ENCODE measurements around the gene SND1.

Gene SND1

DNA sequence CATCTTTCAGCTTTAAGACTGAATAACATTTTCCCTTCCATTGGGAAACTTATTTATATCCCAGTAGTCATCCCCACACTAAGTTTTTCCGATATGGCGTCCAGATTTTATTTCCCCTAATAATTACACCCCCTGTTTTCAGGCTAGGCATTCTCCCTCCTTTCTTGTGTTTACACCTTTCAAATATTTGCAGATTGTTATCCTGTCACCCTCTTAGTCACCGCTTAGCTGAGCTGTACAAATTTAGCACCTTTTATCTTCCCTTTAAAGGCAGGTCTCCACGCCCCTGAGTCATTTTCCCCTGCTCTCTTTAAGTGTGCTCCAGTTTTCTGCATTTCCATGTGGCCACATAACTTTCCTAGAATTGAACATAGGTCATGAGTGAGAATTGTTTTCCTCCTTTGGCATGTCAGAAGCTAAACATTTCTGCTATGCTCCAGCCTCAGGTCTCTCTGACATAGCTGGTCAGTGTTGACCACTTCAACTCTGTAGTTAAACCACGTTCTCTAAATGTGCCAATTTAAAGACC is 331.9 kb downstream of the SND1 start:
- no peak overlapping the region for H3K4me3 ChIP-seq (ENCODE audit: low read depth, low read length)
- no peak for TF ChIP-seq CTCF (IDR thresholded peaks at IDR 0.05; ENCODE audit: low read depth, low read length)

DNA sequence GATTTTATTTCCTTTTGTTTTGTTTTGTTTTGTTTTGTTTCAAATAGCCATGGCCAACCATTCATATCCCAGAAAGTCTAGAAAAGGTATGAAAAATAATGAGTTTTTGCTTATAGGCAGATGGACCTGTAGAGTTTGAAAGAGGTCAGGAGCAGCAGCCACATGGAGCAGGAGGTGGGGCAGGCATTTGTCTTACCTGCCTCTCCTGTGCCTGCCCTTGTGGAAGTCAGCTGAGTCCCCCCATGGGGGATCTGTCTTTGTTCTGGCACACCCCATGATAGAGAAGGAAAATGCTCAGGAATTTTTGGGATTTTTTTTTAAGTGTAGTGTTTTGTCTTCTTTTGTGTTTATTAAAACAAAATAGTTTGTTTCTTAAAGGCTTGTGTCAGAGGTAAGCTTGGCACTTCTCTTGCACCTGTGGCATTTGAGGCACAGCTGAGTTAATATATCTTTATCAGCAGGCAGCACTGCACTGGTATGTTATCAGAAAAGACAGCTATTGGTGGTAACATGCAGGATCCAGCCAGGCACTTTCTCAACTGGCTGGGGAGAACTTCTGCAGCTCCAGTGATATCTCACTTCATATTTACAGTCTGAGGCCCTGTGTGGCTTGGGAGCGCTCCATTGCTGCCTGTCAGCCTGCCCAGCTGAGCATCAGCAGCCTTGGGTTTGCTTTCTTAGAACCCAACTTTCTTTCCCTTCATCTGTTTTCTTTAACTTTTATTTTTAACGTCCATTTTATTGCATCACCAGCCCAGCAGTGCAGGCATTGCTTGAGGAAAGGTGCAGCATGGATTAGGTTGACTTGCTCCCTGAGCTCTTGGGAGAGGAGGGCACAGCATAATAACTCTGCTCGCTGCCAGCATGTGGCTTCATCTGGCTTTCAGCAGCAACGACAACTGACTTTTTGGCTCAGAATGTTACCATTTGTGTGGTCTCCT is 334.9 kb downstream of the SND1 start:
- TF ChIP-seq CTCF (IDR thresholded peaks at IDR 0.05; ENCODE audit: low read depth, low read length) = no peak
- no peak overlapping the region for H3K4me3 ChIP-seq (ENCODE audit: low read depth, low read length)

DNA sequence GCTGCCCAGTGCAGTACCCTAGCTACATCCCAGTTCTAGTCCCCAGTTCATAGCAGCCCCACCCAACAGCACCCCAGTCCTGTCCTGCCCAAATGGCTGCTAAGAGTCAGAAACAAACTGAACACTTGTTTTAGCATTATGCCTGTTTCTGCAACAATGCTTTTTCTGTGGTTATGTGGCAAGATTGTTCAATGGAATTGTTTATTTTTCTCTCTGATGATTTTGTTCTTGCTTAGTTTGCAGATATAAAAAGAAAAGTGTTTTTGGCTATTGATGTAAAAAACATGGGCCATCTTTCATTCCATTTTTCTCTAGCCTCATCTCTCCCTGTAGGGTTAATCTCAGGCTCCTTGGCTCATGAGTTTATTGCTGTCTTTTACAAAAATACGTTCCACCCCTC is 336.8 kb downstream of the SND1 start:
- no peak for TF ChIP-seq CTCF (IDR thresholded peaks at IDR 0.05; ENCODE audit: low read depth, low read length)
- no peak overlapping the region for H3K4me3 ChIP-seq (ENCODE audit: low read depth, low read length)

DNA sequence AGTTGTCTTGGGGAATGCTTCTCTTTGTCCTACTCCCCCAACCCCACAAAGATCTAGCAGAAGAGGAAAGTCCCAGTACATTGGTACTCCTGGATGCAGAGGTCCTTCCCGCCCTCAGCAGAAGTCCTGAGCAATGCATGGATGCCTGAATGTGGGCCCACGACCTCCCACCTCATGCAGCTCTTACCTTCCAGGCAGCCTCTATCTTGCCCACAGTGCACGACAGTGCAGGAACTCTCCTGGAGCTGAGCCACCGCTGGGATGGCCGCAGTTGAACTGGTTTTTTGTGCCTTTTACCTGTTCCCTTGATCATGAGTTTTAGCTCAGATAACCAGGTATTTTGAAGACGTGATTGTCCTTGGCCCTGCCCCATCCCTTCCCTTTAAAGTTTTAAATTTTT is 341.3 kb downstream of the SND1 start:
- no peak for TF ChIP-seq CTCF (IDR thresholded peaks at IDR 0.05; ENCODE audit: low read depth, low read length)
- H3K4me3 ChIP-seq (ENCODE audit: low read depth, low read length) = no peak overlapping the region

GRCh38 chr7:127993987-127994386 is 342.0 kb downstream of the SND1 start:
- H3K4me3 ChIP-seq (ENCODE audit: low read depth, low read length) = no peak overlapping the region
- TF ChIP-seq CTCF (IDR thresholded peaks at IDR 0.05; ENCODE audit: low read depth, low read length) = no peak

- no peak overlapping the region for H3K4me3 ChIP-seq (ENCODE audit: low read depth, low read length)
- no peak for TF ChIP-seq CTCF (IDR thresholded peaks at IDR 0.05; ENCODE audit: low read depth, low read length)
Measured at GRCh38 chr7:127995156-127995880, 343.3 kb downstream of the SND1 start.

DNA sequence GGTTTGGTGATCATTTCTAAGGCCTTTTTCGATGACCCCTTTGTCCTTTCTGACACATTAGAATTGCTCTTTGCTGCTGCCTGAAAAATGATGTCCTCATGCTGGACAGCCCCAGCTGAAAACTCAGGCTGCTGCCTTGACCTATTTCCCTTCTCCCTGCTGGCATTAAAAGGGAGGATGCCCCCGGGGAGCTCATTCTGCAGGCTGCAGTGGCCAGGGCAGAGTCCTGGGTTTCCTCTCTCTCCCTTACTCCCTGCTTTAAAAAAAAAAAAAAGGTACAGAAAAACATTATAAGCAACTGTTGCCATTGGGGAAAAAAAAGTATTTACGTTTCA is 343.9 kb downstream of the SND1 start:
- H3K4me3 ChIP-seq (ENCODE audit: low read depth, low read length) = no peak overlapping the region
- TF ChIP-seq CTCF (IDR thresholded peaks at IDR 0.05; ENCODE audit: low read depth, low read length) = no peak
